22Rv1 (cell line): ENCODE data around the gene TPMT.

Source experiments
- ZFX ChIP-seq: fragments of 450-650 bp; IDR thresholded peaks from 2 replicates; pipeline ENCODE4 v1.6.1; 2017; ENCODE audit warnings: antibody characterized with exemption, borderline replicate concordance
- TF ChIP-seq, protein P1 (sequence below): fragments of 450-650 bp; IDR thresholded peaks from 2 replicates; pipeline ENCODE4 v1.5.1; 2017; ENCODE audit warnings: mild to moderate bottlenecking

DNA sequence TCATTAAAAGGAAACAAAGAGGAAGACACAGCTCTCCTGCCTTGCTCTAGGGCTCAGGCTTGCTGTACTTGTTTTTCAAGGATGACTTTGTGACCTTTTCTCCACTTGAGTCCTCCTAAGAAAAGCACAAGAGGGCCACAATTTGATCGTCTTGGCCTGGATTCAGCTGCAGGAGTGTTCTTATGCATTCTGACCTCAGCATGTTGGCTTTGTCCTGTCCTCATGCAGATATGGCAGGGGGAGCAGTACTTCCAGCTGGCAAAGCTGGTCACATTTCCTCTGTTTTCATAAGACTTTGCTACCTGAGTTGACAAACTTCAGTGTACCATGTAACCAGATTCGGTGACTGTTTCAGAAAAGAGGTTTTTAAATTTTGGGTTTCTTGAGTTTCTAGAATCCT is 31.2 kb upstream of the TPMT start:
- TF ChIP-seq, protein P1, sequence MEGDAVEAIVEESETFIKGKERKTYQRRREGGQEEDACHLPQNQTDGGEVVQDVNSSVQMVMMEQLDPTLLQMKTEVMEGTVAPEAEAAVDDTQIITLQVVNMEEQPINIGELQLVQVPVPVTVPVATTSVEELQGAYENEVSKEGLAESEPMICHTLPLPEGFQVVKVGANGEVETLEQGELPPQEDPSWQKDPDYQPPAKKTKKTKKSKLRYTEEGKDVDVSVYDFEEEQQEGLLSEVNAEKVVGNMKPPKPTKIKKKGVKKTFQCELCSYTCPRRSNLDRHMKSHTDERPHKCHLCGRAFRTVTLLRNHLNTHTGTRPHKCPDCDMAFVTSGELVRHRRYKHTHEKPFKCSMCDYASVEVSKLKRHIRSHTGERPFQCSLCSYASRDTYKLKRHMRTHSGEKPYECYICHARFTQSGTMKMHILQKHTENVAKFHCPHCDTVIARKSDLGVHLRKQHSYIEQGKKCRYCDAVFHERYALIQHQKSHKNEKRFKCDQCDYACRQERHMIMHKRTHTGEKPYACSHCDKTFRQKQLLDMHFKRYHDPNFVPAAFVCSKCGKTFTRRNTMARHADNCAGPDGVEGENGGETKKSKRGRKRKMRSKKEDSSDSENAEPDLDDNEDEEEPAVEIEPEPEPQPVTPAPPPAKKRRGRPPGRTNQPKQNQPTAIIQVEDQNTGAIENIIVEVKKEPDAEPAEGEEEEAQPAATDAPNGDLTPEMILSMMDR = no peak
- TF ChIP-seq ZFX = no peak
